HEK293T (cell line): ENCODE data around the gene SLC35F3.

Source experiments
- BHLHE40 ChIP-seq: fragments of 450-650 bp; IDR thresholded peaks from 2 replicates; pipeline ENCODE4 v1.6.1; 2016; ENCODE audit warnings: mild to moderate bottlenecking, moderate library complexity, borderline replicate concordance
- CTBP1 ChIP-seq: fragments of 450-650 bp; IDR thresholded peaks from 2 replicates; pipeline ENCODE4 v1.6.1; 2016; ENCODE audit warnings: borderline replicate concordance
- FOXA1 ChIP-seq: fragments of 450-650 bp; IDR thresholded peaks from 2 replicates; pipeline ENCODE4 v1.6.1; 2016; ENCODE audit warnings: mild to moderate bottlenecking
- FOXM1 ChIP-seq: fragments of 450-650 bp; IDR thresholded peaks from 2 replicates; pipeline ENCODE4 v1.6.1; 2017; ENCODE audit warnings: mild to moderate bottlenecking, borderline replicate concordance
- HDGF ChIP-seq: fragments of 450-650 bp; IDR thresholded peaks from 2 replicates; pipeline ENCODE4 v1.6.1; 2017; ENCODE audit warnings: antibody characterized with exemption, borderline replicate concordance
- SUZ12 ChIP-seq: fragments of 450-650 bp; IDR thresholded peaks from 2 replicates; pipeline ENCODE4 v1.6.1; 2016; ENCODE audit warnings: mild to moderate bottlenecking

DNA sequence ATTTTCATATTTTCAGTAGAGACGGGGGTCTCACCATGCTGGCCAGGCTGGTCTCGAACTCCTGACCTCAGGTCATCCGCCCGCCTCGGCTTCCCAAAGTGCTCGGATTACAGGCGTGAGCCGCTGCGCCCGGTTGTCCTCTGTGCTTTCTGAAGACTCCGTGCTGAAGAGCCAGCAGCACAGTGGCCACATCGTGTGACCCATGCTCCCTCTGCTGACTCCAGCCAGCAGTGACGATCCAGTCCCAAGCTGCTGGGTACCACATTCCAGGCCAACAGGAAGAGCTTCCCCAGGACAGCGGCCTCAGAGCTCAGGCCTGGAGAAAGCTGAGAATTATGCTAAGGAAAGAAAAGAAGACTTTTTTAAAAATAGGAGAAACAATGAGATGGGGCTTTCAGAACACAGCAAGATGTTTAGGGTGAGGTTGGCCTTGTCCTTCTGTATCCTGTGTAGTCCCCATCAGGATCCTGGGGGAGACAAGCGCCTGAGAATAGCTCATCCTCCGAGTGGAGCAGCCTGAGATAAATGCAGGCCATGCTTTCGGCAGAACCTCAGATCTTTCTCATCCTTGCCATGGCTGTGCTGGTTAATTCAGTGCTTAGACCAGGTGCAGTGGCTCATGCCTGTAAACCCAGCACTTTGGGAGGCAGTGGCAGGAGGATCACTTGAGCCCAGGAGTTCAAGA lies 207.1 kb downstream of the SLC35F3 start:
- TF ChIP-seq HDGF (no peak), SUZ12 (no peak), BHLHE40 (no peak), FOXM1 (no peak), CTBP1 (no peak), FOXA1 (no peak)
